Heart left ventricle (tissue), 13 donors: Measurements from ENCODE around the gene NT5C2.

ENCODE experiments used
- POLR2A ChIP-seq, 2 donors: fragments of 450-650 bp; IDR thresholded peaks; one replicate each; pipeline ENCODE4 v1.6.1; 2017; ENCODE audit warnings: antibody characterized with exemption in 2 of 2, mild to moderate bottlenecking in 2 of 2, moderate library complexity in 2 of 2
- TF ChIP-seq, protein P1 (sequence below), 12 donors: fragments of 200-600 bp; sonication (generic) in 4 of 12; IDR thresholded peaks; one replicate each; pipeline versions ENCODE4 v1.5.0 to v1.8.0; 2018 to 2022; ENCODE audit warnings: antibody characterized with exemption in 12 of 12, mild to moderate bottlenecking in 5 of 12
- donor health status: ischemic (EF 13 %, LVEDD 7.1; RV severe dilation, severe dysfunction).
- donor health status: DM: no; HTN: yes; CAD: no.
- donor health status: DM: no; HTN: no; CAD: no.
- donor health status: ischemic (EF 25% LVEDD 6.9; RV normal size, moderate dysfunction).
- donor health status: ischemic (EF 25% LVEDD 5.7; RV mildly dilated, moderate dysfunction).
- donor health status: ischemic (EF 35%, LVEDD 5.7; RV mildly dilated, moderate dysfunction).
- donor health status: nonischemic (EF 11% LVEDD 7.7; RV severe dilation, severe dysfunction).
- donor health status: DM: yes; HTN: yes; CAD: no.
- donor health status: PGD.
- donor health status: ischemic (EF 29% LVEDD 5.4; RV normal size, mild dysfunction).
- donor health status: nonischemic (EF 23%, LVEDD 6.1; RV moderate dilation, normal function).

GRCh38 chr10:103202319-103202718, 9.2 kb upstream of the NT5C2 start:
- TF ChIP-seq, protein P1, sequence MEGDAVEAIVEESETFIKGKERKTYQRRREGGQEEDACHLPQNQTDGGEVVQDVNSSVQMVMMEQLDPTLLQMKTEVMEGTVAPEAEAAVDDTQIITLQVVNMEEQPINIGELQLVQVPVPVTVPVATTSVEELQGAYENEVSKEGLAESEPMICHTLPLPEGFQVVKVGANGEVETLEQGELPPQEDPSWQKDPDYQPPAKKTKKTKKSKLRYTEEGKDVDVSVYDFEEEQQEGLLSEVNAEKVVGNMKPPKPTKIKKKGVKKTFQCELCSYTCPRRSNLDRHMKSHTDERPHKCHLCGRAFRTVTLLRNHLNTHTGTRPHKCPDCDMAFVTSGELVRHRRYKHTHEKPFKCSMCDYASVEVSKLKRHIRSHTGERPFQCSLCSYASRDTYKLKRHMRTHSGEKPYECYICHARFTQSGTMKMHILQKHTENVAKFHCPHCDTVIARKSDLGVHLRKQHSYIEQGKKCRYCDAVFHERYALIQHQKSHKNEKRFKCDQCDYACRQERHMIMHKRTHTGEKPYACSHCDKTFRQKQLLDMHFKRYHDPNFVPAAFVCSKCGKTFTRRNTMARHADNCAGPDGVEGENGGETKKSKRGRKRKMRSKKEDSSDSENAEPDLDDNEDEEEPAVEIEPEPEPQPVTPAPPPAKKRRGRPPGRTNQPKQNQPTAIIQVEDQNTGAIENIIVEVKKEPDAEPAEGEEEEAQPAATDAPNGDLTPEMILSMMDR (IDR thresholded peaks at IDR 0.05): no peak
- TF ChIP-seq POLR2A (IDR thresholded peaks at IDR 0.05): no peak
